Measurements from ENCODE around the gene TXNDC11. TPM values are rescaled to one million over a fixed set of nuclear protein-coding genes. Genes with fewer than 3 reads are reported as not detected.

TXNDC11 gene
- polyA plus RNA-seq, 1 donor (not counting 4 experiments of a cell fraction or from before 2014, with no cell fraction given), result 35.9 TPM

GRCh38 chr16:11735787-11736186, 6.9 kb downstream of the TXNDC11 start:
- DNase-seq (ENCODE audit: low read depth, low spot score) (no peak), FAIRE-seq (no peak)
- H3K4me2 ChIP-seq (ENCODE audit: control insufficient read depth, extremely low read depth, insufficient read depth, low read depth, low read length), result no peak overlapping the region
- no peaks in the 10 kb centered on the region for H3K9me1 ChIP-seq (ENCODE audit: control insufficient read depth, extremely low read depth, insufficient read depth, low read length)
- no peak overlapping the region for H2AFZ ChIP-seq (ENCODE audit: control insufficient read depth, low read length)
- no peak overlapping the region for H3K27ac ChIP-seq (ENCODE audit: control insufficient read depth, insufficient read depth, low read length)
- no peaks in the 10 kb centered on the region for H3K27me3 ChIP-seq (ENCODE audit: control insufficient read depth, extremely low read depth, insufficient read depth, low read length)
- peaks cover 3% of the 10 kb centered on the region for H3K4me1 ChIP-seq (ENCODE audit: control insufficient read depth, extremely low read depth, insufficient read depth, low read length)
- dilution Hi-C loops (cut with MboI; ENCODE audit: extremely low pct_ligation_motif_present, low sequenced_read_pairs), result no loop called here
- H3K9ac ChIP-seq (ENCODE audit: control insufficient read depth, extremely low read depth, insufficient read depth, low read length), result no peak overlapping the region
- TF ChIP-seq, protein P1, sequence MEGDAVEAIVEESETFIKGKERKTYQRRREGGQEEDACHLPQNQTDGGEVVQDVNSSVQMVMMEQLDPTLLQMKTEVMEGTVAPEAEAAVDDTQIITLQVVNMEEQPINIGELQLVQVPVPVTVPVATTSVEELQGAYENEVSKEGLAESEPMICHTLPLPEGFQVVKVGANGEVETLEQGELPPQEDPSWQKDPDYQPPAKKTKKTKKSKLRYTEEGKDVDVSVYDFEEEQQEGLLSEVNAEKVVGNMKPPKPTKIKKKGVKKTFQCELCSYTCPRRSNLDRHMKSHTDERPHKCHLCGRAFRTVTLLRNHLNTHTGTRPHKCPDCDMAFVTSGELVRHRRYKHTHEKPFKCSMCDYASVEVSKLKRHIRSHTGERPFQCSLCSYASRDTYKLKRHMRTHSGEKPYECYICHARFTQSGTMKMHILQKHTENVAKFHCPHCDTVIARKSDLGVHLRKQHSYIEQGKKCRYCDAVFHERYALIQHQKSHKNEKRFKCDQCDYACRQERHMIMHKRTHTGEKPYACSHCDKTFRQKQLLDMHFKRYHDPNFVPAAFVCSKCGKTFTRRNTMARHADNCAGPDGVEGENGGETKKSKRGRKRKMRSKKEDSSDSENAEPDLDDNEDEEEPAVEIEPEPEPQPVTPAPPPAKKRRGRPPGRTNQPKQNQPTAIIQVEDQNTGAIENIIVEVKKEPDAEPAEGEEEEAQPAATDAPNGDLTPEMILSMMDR (optimal IDR thresholded peaks at IDR 0.05 in 1 of 3, IDR thresholded peaks at IDR 0.05 in 1 of 3, conservative IDR thresholded peaks at IDR 0.05 in 1 of 3; ENCODE audit: extremely low read depth in 1 of 3, insufficient read depth in 2 of 3, low read length in 3 of 3), result no peak
- TF ChIP-seq EZH2 (IDR thresholded peaks at IDR 0.05; ENCODE audit: low read length), result no peak
- H3K79me2 ChIP-seq (ENCODE audit: control insufficient read depth, insufficient read depth, low read length), result peaks cover 51% of the 10 kb centered on the region
- no peak overlapping the region for H3K4me3 ChIP-seq (ENCODE audit: control insufficient read depth in 2 of 3, extremely low read depth in 1 of 3, insufficient read depth in 2 of 3, low read depth in 1 of 3, low read length in 3 of 3)
- no peaks in the 10 kb centered on the region for H3K9me3 ChIP-seq (ENCODE audit: control insufficient read depth, low read depth, low read length)
- peaks cover 28 to 29% of the 10 kb centered on the region in 2 experiments for H3K36me3 ChIP-seq (ENCODE audit: control insufficient read depth in 2 of 2, extremely low read depth in 1 of 2, insufficient read depth in 2 of 2, low read length in 2 of 2)
- peaks cover 4% of the 10 kb centered on the region for H4K20me1 ChIP-seq (ENCODE audit: control insufficient read depth, extremely low read depth, insufficient read depth, low read length)

DNA sequence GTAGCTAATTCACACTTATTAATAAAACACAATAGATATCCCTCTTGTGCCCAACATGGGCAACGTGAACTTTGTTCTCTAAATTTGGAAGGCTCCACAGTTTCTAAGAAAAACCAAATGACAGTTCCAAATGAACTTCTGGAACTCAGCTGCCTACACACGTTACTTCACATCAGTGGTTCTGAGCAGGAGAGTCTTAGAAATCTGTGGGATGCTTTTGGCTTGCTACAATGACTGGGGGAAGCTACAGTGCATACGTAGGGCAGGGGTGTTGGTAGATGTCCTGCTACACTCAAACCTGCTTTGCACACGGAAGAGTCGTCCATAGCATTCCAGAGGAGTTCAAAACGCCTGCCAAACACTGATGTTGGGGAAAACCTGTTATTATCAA, 8.0 kb downstream of the TXNDC11 start:
- H3K79me2 ChIP-seq (ENCODE audit: control insufficient read depth, insufficient read depth, low read length), result peaks cover 40% of the 10 kb centered on the region
- H3K9me1 ChIP-seq (ENCODE audit: control insufficient read depth, extremely low read depth, insufficient read depth, low read length), result no peaks in the 10 kb centered on the region
- dilution Hi-C loops (cut with MboI; ENCODE audit: extremely low pct_ligation_motif_present, low sequenced_read_pairs), result no loop called here
- no peaks in the 10 kb centered on the region for H3K27me3 ChIP-seq (ENCODE audit: control insufficient read depth, extremely low read depth, insufficient read depth, low read length)
- TF ChIP-seq, protein P1 (optimal IDR thresholded peaks at IDR 0.05 in 1 of 3, IDR thresholded peaks at IDR 0.05 in 1 of 3, conservative IDR thresholded peaks at IDR 0.05 in 1 of 3; ENCODE audit: extremely low read depth in 1 of 3, insufficient read depth in 2 of 3, low read length in 3 of 3), result no peak
- no peak for TF ChIP-seq EZH2 (IDR thresholded peaks at IDR 0.05; ENCODE audit: low read length)
- no peak overlapping the region for H3K4me3 ChIP-seq (ENCODE audit: control insufficient read depth in 2 of 3, extremely low read depth in 1 of 3, insufficient read depth in 2 of 3, low read depth in 1 of 3, low read length in 3 of 3)
- H3K9me3 ChIP-seq (ENCODE audit: control insufficient read depth, low read depth, low read length), result no peaks in the 10 kb centered on the region
- FAIRE-seq (no peak), DNase-seq (ENCODE audit: low read depth, low spot score) (no peak)
- peaks cover 4% of the 10 kb centered on the region for H4K20me1 ChIP-seq (ENCODE audit: control insufficient read depth, extremely low read depth, insufficient read depth, low read length)
- H3K36me3 ChIP-seq (ENCODE audit: control insufficient read depth in 2 of 2, extremely low read depth in 1 of 2, insufficient read depth in 2 of 2, low read length in 2 of 2), result peaks cover 28 to 32% of the 10 kb centered on the region in 2 experiments
- H3K9ac ChIP-seq (ENCODE audit: control insufficient read depth, extremely low read depth, insufficient read depth, low read length), result no peak overlapping the region
- no peak overlapping the region for H2AFZ ChIP-seq (ENCODE audit: control insufficient read depth, low read length)
- H3K4me1 ChIP-seq (ENCODE audit: control insufficient read depth, extremely low read depth, insufficient read depth, low read length), result no peaks in the 10 kb centered on the region
- no peak overlapping the region for H3K4me2 ChIP-seq (ENCODE audit: control insufficient read depth, extremely low read depth, insufficient read depth, low read depth, low read length)
- no peak overlapping the region for H3K27ac ChIP-seq (ENCODE audit: control insufficient read depth, insufficient read depth, low read length)
